Measurements from ENCODE around the gene DLGAP1. TPM values are rescaled to one million over a fixed set of nuclear protein-coding genes. Genes with fewer than 3 reads are reported as not detected.

The DLGAP1 gene
- total RNA-seq, 4 donors from 2014 or later = 0.22 to 1.5 (median 0.56) TPM

- 81 to 90% methylated on average over 3 of the region's 3 CpGs for WGBS, 2 donors (ENCODE audit: low coverage in 1 of 2)
- H3K9me3 ChIP-seq = peaks cover 0 to 13% (median 0%) of the 10 kb centered on the region in 3 donors
- no peak overlapping the region for H3K27ac ChIP-seq
- no peak overlapping the region for H3K4me3 ChIP-seq
- H3K27me3 ChIP-seq = no peaks in the 10 kb centered on the region
- H3K4me1 ChIP-seq = peaks cover 0 to 8% (median 0%) of the 10 kb centered on the region in 3 donors
- ATAC-seq = no peak
- TF ChIP-seq POLR2AphosphoS5 (IDR thresholded peaks at IDR 0.05) = no peak
- no peak for TF ChIP-seq EP300 (IDR thresholded peaks at IDR 0.05)
- no peak for TF ChIP-seq POLR2A (IDR thresholded peaks at IDR 0.05)
- TF ChIP-seq, protein P1, sequence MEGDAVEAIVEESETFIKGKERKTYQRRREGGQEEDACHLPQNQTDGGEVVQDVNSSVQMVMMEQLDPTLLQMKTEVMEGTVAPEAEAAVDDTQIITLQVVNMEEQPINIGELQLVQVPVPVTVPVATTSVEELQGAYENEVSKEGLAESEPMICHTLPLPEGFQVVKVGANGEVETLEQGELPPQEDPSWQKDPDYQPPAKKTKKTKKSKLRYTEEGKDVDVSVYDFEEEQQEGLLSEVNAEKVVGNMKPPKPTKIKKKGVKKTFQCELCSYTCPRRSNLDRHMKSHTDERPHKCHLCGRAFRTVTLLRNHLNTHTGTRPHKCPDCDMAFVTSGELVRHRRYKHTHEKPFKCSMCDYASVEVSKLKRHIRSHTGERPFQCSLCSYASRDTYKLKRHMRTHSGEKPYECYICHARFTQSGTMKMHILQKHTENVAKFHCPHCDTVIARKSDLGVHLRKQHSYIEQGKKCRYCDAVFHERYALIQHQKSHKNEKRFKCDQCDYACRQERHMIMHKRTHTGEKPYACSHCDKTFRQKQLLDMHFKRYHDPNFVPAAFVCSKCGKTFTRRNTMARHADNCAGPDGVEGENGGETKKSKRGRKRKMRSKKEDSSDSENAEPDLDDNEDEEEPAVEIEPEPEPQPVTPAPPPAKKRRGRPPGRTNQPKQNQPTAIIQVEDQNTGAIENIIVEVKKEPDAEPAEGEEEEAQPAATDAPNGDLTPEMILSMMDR (IDR thresholded peaks at IDR 0.05) = no peak
- no peaks in the 10 kb centered on the region for H3K36me3 ChIP-seq
These were observed 983.9 kb downstream of the DLGAP1 start for GRCh38 chr18:3471141-3471648.

DNA sequence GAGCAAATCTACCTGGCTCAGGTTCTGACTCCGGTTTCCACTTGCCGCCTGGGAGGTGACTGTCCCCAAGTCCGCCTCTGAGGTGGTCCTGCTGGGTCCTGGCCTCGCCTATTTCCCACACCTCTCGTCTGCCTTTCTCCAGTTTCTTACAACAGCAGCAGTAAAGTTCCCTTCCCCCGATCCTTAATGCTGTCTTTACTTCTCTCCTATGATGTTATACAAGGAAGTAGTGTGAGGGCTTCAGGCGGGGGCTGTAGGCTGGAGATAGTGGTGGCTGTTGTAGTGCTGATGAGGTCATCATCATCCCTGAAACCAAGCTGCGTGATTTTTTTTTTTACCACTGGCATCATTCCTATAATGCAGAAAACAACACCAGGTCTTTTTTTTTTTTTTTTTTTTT lies 986.3 kb downstream of the DLGAP1 start:
- 78 to 79% methylated on average over 7 to 8 of the region's 8 CpGs for WGBS, 2 donors (ENCODE audit: low coverage in 1 of 2)
- Histone ChIP-seq H3K4me3 (no peak overlapping the region), H3K36me3 (no peaks in the 10 kb centered on the region), H3K9me3 (no peaks in the 10 kb centered on the region), H3K27ac (no peak overlapping the region), H3K27me3 (no peaks in the 10 kb centered on the region), H3K4me1 (peaks cover 0 to 8% (median 0%) of the 10 kb centered on the region in 3 donors)
- ATAC-seq = no peak
- no peak for TF ChIP-seq POLR2A (IDR thresholded peaks at IDR 0.05)
- TF ChIP-seq POLR2AphosphoS5 (IDR thresholded peaks at IDR 0.05) = no peak
- TF ChIP-seq EP300 (IDR thresholded peaks at IDR 0.05) = no peak
- TF ChIP-seq, protein P1 (IDR thresholded peaks at IDR 0.05) = no peak

DNA sequence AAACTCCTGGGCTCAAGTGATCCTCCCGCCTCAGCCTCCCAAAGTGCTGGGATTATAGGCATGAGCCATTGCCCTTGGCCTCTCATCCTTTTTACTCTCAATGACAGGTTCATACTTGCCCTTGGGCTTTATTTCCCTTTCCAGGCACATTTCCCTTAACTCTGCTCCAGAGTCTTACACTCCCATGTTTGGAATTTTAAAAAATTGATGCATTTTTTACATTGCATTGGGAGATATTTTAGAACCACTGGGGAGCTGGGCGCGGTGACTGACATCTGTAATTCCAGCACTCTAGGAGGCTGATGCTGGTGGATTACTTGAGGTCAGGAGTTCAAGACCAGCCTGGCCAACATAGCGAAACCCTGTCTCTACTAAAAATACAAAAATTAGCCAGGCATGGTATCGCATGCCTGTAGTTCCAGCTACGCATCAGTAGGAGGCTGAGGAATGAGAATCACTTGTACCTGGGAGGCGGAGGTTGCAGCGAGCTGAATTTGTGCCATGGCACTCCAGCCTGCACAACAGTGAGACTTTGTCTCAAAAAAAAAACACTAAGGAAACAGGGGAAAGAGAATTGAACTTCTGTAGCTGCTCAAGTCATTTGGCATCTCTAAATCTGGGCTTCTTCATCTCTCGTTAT lies 986.9 kb downstream of the DLGAP1 start:
- 96 to 100% methylated on average over 3 to 4 of the region's 9 CpGs for WGBS, 2 donors (ENCODE audit: low coverage in 1 of 2)
- Histone ChIP-seq H3K9me3 (no peaks in the 10 kb centered on the region), H3K27me3 (no peaks in the 10 kb centered on the region), H3K36me3 (no peaks in the 10 kb centered on the region), H3K27ac (no peak overlapping the region), H3K4me1 (peaks cover 0 to 8% (median 0%) of the 10 kb centered on the region in 3 donors), H3K4me3 (no peak overlapping the region)
- ATAC-seq = no peak
- TF ChIP-seq POLR2AphosphoS5 (IDR thresholded peaks at IDR 0.05) = no peak
- TF ChIP-seq POLR2A (IDR thresholded peaks at IDR 0.05) = no peak
- no peak for TF ChIP-seq EP300 (IDR thresholded peaks at IDR 0.05)
- TF ChIP-seq, protein P1 (IDR thresholded peaks at IDR 0.05) = no peak

DNA sequence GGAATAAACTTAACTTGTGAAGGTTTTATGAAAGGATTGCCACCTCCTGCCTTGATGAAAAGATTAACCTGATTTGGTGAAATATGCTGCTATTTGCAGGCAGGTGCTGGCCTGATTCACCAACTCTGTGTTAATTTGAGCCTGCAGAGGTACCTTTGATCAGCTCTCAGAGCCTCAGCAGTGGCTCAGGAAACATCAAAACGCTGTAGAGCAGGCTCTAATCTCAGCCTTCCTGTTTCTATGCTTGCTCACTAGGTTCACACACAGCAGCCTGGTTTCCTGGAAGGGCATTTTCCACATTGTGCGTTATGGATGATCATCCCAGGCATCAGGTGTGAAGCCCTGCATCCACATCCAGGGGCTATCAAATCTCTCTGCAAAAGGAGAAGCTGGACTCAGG lies 988.2 kb downstream of the DLGAP1 start:
- H3K27me3 ChIP-seq = no peaks in the 10 kb centered on the region
- H3K27ac ChIP-seq = no peak overlapping the region
- peaks cover 0 to 4% of the 10 kb centered on the region in 2 donors for H3K36me3 ChIP-seq
- peaks cover 0 to 8% (median 0%) of the 10 kb centered on the region in 3 donors for H3K4me1 ChIP-seq
- ATAC-seq = no peak
- H3K9me3 ChIP-seq = peaks cover 0 to 3% (median 0%) of the 10 kb centered on the region in 3 donors
- 17% methylated on average over 2 of the region's 2 CpGs; no CpG with 5 or more reads in 1 of the 2 donors for WGBS, 2 donors (ENCODE audit: low coverage in 1 of 2)
- TF ChIP-seq POLR2AphosphoS5 (IDR thresholded peaks at IDR 0.05) (no peak), EP300 (IDR thresholded peaks at IDR 0.05) (no peak), POLR2A (IDR thresholded peaks at IDR 0.05) (no peak)
- no peak overlapping the region for H3K4me3 ChIP-seq

DNA sequence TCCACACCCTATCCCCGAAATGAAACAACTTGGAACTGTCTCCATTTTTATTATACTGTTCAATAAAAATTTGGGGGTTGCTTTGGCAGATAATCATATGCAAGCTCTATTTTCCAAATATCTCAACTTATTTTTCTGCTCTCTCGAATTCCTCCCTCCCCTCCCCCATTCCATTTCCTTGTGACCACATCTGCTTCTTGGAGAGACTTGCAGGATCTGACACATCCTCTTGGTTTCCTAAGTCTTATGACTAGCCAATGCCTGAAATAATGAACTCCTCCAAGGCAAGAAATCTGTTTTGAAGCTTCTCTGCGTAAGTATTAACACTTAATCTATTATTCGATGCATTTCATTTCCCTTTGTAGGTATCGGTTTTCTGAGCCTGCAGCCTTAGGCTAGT lies 989.1 kb downstream of the DLGAP1 start:
- Histone ChIP-seq H3K4me3 (no peak overlapping the region), H3K4me1 (peaks cover 0 to 8% (median 0%) of the 10 kb centered on the region in 3 donors), H3K27me3 (no peaks in the 10 kb centered on the region), H3K27ac (no peak overlapping the region), H3K9me3 (peaks cover 0 to 11% (median 0%) of the 10 kb centered on the region in 3 donors), H3K36me3 (peaks cover 0 to 11% of the 10 kb centered on the region in 2 donors)
- ATAC-seq = no peak
- TF ChIP-seq, protein P1 (IDR thresholded peaks at IDR 0.05) = no peak
- no peak for TF ChIP-seq POLR2A (IDR thresholded peaks at IDR 0.05)
- TF ChIP-seq EP300 (IDR thresholded peaks at IDR 0.05) = no peak
- no peak for TF ChIP-seq POLR2AphosphoS5 (IDR thresholded peaks at IDR 0.05)
- WGBS, 2 donors (ENCODE audit: low coverage in 1 of 2) = 48 to 50% methylated on average over 5 of the region's 5 CpGs

Measured in gastroesophageal sphincter (tissue), 4 donors.